GM21529 (cell line): ENCODE results near the gene GPR6.

ENCODE experiments used
- ATAC-seq: cut with Tn5 transposase; IDR thresholded peaks from one replicate; pipeline ENCODE4 v1.9.1; 2021; ENCODE audit not compliant: unreplicated experiment

GPR6 gene, protein sequence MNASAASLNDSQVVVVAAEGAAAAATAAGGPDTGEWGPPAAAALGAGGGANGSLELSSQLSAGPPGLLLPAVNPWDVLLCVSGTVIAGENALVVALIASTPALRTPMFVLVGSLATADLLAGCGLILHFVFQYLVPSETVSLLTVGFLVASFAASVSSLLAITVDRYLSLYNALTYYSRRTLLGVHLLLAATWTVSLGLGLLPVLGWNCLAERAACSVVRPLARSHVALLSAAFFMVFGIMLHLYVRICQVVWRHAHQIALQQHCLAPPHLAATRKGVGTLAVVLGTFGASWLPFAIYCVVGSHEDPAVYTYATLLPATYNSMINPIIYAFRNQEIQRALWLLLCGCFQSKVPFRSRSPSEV

DNA sequence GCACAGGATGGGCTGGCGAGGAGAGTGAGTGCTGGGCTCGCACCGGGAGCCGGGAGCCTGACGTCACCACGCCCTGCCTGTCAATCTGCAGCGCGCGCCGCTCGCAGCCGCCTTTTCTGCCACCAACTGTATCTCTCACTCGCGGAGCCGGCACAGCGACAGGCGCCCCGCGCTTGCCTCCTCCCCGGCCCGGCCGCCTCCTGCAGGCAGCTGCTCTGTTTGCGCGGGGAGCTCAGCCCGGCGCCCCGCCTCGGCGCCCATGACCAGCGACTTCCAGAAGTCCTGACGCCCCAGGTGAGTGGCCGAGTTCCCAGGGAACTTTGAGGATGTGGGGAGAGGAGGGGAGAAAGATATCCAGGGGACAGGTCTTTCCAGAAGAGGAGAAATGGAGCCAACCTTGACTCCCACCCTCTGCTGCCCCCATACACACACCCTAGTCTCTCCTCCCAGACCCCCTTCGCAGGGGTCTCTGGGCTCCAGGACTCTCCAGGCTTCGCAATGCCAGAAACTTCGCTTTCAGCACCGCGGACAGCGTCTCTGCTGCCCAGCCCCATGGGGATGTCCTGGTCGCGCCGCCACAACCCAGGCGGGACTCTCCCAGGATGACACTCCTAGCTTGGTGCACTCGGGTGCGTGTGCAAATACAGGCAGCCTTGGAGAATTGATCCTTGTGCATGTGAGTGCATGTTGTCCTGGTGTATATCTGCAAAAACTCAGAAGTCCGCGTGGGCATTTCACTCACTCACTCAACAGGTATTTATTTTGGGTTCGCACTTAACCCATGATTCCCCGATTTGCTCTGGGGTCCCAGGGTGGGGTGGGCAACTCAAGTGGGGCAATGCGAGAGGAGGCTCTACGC is at the start of gene GPR6:
Gene GPR6, plus strand, starts transcription at position 138 of the 859 bp plus-strand sequence. CDS start 802 bp downstream, outside the sequence.
- no peak for ATAC-seq

DNA sequence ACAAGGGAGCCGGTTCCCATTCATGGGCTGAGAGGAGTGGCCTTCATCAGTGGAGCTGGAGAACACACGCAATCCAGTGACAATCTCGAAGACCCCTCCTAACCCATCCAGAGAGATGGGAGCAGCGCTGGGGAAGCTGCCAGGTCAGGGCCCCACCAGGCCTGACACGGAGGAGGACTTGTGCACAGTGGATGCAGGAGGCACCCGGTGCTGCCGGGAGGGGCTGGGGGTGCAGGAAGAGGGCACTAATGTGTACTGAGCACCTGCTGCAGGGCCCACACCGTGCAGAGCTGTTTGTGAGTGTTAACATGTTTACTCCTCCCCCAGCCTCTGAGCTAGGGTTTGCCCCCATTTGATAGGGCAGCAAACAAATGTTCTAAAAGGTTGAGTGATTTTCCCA is 43.8 kb upstream of the GPR6 start:
- ATAC-seq, result no peak

DNA sequence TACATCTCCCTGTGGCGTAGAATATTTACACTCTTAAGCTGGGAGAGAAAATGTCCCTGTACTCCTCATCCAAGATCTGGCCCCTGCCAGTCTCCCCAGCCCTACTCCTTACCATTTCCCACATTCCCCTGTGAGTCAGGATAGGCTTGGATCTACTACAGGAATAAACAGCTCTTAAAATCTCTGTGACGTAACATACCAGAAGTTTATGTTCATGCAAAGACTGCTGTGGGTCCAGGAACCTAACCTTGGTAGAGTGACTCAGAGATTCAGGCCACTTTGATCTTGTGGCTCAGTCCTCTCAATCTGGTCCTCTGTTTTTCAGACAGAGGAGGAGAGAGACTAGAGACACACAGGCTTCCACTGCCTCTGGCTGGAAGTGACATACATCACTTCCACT is 38.5 kb upstream of the GPR6 start:
- no peak for ATAC-seq

DNA sequence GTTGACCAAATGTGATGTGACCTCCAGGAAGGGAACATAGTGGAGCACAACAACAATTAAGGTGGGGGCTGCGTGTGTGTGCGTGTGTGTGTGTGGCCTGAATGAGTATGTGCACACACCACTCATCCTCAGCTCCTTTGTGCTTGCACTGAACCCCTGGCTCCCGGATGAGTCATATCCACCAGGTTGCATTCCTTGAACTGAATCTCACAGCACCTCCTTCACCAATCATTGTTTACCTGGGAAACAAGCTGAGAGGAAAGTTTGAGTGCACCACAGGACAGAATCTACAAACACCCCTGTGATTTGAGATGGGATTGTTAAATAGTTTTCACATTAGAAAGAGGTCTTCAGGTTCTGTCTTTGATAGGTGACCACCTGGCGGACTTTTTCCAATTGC is 33.7 kb upstream of the GPR6 start:
- ATAC-seq, result no peak

DNA sequence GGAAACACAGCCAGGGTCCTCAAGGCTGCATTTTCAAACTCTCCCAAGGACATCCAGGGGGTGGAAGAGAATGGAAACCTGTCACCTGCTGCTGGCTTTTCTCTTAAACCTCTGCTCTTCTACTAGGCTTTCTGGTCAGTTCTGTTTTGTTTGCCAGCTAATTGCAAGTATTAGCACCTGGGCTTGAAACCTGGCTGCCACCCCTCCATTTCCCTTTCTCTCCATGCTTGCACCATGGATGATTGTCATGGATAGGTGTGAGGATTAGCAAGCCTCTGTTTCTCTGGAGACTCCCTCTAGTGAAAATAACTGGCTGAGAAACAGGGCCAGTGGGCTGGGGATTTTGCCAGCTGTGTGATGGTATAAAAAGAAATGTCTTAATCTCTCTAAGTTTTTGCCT is 33.0 kb upstream of the GPR6 start:
- no peak for ATAC-seq

DNA sequence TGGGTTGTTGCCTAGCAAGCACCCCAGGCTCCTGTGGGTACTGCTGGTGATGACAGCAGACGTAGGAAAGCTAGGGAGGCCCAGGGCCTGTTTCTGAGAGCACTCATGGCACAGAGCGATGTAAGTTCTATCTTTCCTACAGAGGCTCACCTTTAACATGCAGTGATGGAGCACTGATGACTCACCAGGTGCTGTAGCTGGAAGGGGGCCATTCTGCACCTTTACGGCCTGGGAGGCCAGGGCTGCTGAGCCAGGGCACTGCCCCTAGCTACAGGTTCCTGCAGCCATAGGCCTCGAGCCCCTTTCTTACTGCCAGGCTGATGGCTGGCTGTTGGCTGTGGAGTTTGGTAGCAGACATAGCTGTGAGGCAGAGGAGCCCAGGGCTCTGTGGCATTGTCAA is 31.1 kb upstream of the GPR6 start:
- no peak for ATAC-seq

DNA sequence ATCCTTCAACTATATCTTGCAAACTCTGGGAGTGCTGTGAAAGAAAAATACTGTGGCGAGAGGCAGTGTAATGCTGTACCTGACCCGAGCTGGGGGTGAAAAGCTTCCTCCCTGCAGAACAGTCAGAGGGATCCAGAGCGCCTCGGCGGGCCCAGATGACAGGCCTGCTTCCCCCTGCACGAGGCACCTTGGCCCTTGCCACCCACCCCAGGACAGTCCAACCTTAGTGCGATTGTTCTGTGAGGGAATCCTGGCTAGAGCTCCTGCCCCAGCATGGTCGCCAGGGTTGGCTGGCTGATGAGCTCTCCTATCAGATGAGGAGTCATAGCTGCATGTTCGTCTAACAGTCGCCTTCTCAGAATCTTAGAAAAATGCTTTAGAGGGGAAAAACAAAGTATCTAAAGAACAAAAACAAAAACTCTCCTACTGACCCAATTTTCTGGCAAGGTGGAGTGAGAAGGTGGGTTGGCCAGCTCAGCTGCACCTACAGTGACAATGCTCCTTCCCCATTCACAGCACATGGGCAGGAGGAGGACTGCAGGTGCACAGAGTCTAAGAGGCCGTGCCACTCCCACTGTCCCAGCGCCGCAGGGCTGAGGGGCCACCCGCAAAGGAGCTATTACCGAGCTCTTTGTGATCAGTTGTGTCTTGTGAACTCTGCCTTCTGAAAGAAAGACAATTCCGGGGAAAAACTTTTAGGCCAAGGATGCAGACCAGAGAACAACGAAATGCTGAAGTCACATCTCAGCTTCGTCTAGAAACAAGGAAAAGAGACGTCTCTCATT is 28.6 kb upstream of the GPR6 start:
- no peak for ATAC-seq

DNA sequence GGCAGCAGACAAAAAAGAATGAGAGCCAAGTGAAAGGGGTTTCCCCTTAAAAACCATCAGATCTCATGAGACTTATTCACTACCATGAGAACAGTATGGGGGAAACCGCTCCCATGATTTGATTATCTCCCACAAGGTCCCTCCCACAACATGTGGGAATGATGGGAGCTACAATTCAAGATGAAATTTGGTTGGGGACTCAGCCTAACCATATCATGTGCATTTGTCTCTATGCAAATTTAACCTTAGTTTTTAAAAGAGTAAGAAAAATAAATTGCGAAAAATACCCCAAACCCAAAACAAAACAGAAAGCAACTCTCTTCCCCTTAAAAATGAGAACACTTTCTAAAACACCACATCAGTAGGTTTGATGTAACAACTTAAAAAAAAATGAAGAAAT is 22.6 kb upstream of the GPR6 start:
- ATAC-seq, result no peak

DNA sequence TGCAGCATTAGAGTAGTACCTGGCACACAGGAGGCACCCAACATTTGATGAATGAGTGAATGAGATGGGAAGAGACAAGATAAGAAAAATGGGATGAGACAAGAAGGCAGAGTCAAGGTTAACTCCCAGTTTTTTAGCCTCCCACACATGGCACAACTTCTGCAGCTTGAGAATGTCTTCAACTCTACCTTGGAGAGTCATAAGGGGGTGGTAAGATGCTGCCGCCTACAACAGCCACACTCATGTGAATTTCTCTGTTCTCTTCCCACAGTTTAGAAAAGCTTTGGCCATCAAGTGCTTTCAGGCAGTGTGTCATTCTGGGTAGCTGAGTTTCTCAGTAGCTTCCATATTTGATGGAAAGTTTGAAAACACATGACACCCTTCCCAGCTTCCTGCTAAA is 19.5 kb upstream of the GPR6 start:
- ATAC-seq, result no peak

DNA sequence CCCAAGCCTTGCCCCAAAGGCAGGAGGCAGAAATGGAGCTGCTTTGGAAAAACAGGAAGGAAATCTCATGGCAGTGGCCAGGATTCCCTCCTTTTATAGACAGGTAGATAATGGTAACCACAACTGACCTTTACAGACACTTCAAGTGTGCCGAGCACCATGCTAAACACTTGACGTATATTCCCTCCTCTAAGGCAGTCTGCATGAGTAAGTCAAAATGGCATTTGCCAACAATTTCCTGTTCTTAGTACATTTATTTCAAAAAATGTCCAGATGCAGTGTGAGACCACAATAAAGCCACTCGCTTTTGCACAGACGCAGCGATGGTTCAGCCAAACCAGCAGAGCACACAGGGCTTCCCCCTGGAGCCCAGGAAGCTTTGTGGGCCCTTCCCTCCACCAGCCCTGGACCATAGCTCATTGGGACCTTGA is 16.5 kb upstream of the GPR6 start:
- ATAC-seq, result no peak

DNA sequence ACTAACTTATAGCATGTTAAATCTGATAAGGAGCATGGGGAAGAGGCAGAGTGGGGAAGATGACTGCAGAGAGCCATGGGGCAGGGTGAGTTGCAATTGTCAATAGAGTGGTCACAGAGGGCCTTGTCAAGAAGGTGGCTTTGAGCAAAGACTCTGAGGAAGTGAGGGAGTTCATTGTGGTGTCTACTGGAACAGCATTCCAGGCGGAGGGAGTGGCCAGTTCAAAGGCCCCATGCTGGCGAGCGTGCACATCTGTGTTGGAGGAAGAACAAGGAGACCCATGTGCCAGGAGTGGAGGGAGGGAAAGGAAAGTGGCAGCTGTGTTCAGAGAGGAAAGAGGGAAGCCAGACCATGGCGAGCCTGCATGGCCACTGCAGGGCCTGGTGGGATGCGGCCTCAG is 15.8 kb upstream of the GPR6 start:
- no peak for ATAC-seq

DNA sequence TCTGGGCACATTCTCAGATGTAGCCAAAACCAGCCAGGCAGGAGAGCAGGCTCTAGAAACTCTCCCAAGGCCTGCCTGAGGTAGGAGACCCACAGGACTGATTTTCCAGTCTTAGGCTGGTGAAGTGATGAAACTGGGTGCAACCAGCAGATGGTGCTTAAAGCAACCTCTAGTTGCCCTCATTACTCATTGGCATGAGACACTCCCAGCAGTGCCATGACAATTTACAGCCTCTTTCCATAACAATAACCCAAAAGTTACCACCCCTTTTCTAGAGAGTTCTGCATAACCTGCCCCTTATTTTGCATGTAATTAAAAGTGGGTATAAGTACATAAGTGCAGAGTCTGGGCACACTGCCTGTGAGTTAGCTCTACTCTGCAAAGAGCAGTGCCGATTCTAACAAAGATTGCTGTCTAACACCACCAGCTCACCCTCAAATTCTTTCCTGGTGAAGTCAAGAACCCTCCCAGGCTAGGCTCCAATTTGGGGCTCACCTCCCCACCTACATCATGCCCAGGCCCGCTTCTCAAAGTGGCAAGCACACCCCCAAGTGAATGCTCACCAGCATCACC is 14.4 kb upstream of the GPR6 start:
- no peak for ATAC-seq

DNA sequence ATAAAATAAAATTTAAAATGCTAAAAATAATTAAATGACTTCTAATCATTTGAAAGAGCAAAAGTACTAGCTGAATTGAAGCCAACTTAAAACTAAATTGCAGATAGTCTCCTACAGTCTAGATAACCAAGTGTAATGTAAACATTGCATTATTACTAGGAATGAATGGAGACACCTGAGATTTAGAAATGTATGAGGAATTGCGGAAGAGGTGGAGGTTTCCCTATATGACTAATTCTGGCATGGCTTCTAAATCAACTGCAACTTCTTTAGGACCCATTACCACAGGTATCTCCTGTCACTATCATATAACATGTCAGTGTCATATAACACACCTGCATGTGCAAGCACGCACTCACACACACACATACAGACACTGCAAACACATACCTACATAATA is 13.2 kb upstream of the GPR6 start:
- ATAC-seq, result no peak

DNA sequence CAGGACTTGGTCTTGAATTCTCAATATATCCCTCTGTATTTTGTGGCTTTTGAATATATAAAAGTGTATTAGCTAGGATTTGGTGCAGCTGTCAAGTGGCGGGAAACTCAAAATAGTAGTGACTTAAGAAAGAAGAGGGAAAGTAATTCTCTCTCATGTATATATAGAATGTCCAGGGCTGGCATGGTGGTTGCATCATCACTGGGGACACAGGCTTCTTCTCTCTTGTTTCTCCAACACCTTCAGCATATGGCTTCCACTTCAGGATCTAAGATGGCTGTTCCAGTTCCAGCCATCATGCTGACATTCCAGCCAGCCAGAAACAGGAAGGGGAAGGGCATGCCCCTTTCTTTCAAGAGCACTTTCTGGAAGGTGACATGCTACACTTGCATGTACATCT is 11.8 kb upstream of the GPR6 start:
- ATAC-seq, result no peak

DNA sequence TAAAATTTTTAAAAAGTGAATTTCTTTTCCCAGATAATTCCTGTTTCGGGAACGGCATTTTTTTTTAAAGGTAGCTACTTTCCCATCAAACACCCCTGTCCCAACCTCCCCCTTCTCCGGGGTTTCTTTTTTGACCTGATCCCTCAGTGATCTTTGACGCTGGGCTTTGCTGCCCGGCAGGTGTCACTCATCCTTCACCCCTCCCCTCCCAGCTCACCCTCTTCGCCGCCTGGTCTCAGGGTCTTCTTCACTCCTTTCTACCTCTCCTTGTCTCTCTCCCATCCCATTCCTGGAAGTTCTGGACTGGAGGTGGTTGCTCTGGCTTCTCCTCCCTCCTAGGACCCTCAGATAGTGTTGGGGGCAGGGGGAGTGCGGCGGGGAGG is 329 bp upstream of the GPR6 start:
- ATAC-seq, result no peak

DNA sequence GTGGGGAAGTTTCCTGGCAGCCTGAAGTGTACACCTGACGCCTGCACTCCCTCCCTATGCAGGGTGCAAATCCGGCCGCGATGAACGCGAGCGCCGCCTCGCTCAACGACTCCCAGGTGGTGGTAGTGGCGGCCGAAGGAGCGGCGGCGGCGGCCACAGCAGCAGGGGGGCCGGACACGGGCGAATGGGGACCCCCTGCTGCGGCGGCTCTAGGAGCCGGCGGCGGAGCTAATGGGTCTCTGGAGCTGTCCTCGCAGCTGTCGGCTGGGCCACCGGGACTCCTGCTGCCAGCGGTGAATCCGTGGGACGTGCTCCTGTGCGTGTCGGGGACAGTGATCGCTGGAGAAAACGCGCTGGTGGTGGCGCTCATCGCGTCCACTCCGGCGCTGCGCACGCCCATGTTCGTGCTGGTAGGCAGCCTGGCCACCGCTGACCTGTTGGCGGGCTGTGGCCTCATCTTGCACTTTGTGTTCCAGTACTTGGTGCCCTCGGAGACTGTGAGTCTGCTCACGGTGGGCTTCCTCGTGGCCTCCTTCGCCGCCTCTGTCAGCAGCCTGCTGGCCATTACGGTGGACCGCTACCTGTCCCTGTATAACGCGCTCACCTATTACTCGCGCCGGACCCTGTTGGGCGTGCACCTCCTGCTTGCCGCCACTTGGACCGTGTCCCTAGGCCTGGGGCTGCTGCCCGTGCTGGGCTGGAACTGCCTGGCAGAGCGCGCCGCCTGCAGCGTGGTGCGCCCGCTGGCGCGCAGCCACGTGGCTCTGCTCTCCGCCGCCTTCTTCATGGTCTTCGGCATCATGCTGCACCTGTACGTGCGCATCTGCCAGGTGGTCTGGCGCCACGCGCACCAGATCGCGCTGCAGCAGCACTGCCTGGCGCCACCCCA is 1.2 kb downstream of the GPR6 start:
- ATAC-seq, result no peak

DNA sequence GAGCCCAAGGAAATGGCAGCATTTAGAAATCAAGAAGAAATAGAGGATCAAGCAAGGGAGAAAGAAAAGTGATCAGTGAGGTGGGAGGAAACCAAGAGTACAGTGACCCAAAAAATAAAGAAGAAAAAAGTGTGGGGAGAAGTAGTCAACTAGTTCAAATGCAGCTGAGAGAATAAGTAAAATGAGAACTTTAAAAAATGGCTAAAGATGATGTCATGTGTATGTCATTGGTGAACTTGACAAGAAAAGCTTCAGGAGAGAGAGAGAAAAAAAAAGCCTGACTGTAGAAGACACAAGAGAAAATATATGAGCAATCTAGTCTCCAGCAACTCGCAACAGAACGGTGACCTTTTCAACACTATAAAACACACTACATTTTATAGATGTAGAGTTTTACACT is 6.3 kb downstream of the GPR6 start:
- no peak for ATAC-seq

DNA sequence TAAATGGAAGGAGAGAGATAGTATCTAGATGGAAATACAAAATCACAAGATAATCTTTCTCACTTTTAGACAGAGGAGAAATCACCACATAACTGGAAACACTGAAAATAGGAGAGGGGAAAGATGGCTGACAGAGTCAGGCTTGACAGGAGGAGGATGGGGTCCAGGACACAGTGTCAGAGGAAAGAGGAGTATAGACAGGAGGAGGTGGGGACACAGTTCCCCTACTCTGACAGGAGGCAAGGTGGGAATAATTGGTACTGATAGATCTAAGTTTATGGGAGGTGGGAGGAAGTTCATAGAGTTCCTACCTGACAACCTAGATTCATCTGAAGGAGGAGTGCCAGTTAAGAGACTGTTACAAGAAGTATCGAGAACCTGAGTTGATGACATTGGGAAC is 9.1 kb downstream of the GPR6 start:
- no peak for ATAC-seq

DNA sequence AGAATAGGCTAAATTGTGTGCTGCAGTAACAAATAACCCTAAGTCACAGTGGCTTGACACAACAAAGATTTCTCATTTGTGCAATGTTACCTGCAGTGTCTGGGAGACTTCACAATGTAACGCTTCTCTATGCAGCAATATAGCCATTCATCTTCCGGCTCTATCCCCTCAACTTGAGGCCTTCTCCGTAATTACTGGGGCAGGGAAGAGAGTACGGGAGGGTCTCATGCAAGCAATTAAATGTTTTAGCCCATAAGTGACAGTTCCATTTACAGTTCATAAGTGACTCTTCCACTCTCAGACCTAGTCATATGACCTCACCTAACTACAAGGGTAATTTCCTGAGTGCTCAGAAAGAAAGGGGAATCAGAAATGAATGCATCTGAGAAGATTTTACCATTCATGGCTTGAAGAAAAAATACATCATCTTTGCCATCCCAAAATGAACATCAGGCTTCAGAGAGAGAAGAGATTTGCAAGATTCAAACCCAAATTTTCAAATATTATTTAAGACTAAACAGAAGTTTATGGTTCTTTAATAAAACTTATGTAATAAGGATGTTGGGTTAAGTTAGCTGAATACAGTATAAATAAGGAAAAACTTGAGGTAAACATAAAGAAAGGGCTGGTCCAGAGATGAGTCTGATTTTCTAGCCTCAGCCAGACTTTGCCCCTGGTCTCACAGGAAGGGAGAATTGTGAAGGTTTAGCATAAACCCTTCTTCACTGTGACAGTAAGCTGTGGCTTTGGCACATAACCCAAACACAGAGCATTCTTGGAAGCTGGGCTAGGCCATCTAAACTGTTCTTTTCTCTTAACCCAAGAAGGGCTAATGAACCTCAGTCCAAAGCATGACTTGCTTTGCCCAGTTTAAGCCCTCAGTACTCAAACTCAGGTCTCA is 13.3 kb downstream of the GPR6 start:
- ATAC-seq, result no peak
